ENCODE measurements around the gene UQCRC1.

DNA sequence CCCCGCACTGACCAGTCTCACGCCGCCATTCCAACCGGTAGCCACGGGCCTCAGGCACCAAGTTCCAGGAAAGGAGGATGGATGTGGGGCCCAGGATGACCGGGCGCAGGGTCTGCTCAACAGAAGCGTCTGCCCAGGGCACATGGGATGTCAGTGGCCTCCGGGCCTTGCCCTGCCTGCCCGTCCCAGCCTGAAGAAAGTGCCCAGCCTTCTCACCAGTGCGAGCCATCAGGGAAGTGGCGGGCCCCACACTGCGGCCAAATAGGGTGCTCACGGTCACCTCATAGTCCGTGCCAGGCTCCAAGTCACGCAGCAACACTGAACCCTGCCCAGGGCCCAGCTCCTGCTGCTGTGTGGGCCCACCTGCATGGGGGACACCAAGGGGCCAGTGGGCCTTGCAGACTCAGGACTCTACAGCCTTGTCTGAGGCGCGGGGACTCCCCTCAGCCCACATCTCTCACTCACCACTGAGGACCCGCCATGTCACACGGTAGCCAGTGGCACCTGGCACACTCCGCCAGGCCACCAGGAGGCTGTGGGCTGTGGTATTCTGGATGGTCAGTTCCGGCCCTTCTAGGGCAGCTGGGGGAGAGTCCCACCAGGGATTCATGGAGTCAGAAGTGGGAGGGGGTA, 17.4 kb downstream of the UQCRC1 start:
- TF ChIP-seq, protein P1, sequence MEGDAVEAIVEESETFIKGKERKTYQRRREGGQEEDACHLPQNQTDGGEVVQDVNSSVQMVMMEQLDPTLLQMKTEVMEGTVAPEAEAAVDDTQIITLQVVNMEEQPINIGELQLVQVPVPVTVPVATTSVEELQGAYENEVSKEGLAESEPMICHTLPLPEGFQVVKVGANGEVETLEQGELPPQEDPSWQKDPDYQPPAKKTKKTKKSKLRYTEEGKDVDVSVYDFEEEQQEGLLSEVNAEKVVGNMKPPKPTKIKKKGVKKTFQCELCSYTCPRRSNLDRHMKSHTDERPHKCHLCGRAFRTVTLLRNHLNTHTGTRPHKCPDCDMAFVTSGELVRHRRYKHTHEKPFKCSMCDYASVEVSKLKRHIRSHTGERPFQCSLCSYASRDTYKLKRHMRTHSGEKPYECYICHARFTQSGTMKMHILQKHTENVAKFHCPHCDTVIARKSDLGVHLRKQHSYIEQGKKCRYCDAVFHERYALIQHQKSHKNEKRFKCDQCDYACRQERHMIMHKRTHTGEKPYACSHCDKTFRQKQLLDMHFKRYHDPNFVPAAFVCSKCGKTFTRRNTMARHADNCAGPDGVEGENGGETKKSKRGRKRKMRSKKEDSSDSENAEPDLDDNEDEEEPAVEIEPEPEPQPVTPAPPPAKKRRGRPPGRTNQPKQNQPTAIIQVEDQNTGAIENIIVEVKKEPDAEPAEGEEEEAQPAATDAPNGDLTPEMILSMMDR (IDR thresholded peaks at IDR 0.05 in 4 of 5, conservative IDR thresholded peaks at IDR 0.05 in 1 of 5), result no peak
- no peak for TF ChIP-seq POLR2A (IDR thresholded peaks at IDR 0.05)

Measured in gastrocnemius medialis (tissue), 4 donors.